Mesodermal cell (in vitro differentiated cells): ENCODE results near the gene PHACTR1.

Experiments
- H3K27ac ChIP-seq: 2 replicates; pipeline ENCODE4 v1.7.0; 2013; ENCODE audit warnings: mild to moderate bottlenecking, low read depth, low read length, moderate library complexity; ENCODE audit not compliant: severe bottlenecking
- H3K36me3 ChIP-seq: 2 replicates; pipeline ENCODE4 v1.7.1; 2013; ENCODE audit warnings: mild to moderate bottlenecking, low read length, moderate library complexity; ENCODE audit not compliant: control insufficient read depth, insufficient read depth
- H3K4me1 ChIP-seq: one replicate; pipeline ENCODE4 v1.7.1; 2013; ENCODE audit warnings: mild to moderate bottlenecking, low read length; ENCODE audit not compliant: insufficient read depth, control insufficient read depth, poor library complexity, severe bottlenecking
- H3K4me3 ChIP-seq: 2 replicates; pipeline ENCODE4 v1.7.0; 2013; ENCODE audit warnings: low read length, control low read depth, mild to moderate bottlenecking; ENCODE audit not compliant: insufficient read depth, poor library complexity, severe bottlenecking; ENCODE audit errors: extremely low read depth
- H3K9me3 ChIP-seq: 2 replicates; pipeline ENCODE4 v1.7.1; 2013; ENCODE audit warnings: mild to moderate bottlenecking, low read length, moderate library complexity; ENCODE audit not compliant: control insufficient read depth
- whole genome bisulfite sequencing, 2 experiments: methylation state at CpG; one replicate each; pipeline ENCODE4 v1.1.5; 2013; ENCODE audit warnings: missing lambda C conversion rate in 2 of 2; ENCODE audit not compliant: insufficient coverage in 2 of 2; 5-methylcytosine and 5-hydroxymethylcytosine counted together

Gene PHACTR1

GRCh38 chr6:12818324-12818723, 101.8 kb downstream of the PHACTR1 start:
- no CpG with 5 or more reads among the region's 1 CpG for WGBS, 2 experiments
- Histone ChIP-seq H3K36me3 (no peaks in the 10 kb centered on the region), H3K9me3 (no peaks in the 10 kb centered on the region), H3K4me3 (no peak overlapping the region), H3K27ac (no peak overlapping the region), H3K4me1 (peaks cover 9% of the 10 kb centered on the region)

- no peaks in the 10 kb centered on the region for H3K4me1 ChIP-seq
- H3K4me3 ChIP-seq: no peak overlapping the region
- no peaks in the 10 kb centered on the region for H3K9me3 ChIP-seq
- no peak overlapping the region for H3K27ac ChIP-seq
- 89% methylated on average over 7 of the region's 8 CpGs; no CpG with 5 or more reads in 1 of the 2 experiments for WGBS, 2 experiments
- H3K36me3 ChIP-seq: no peaks in the 10 kb centered on the region
Measured at GRCh38 chr6:12823847-12824246, 107.3 kb downstream of the PHACTR1 start.

GRCh38 chr6:12826584-12826983, 110.0 kb downstream of the PHACTR1 start:
- no peaks in the 10 kb centered on the region for H3K9me3 ChIP-seq
- H3K4me3 ChIP-seq: no peak overlapping the region
- no peaks in the 10 kb centered on the region for H3K36me3 ChIP-seq
- H3K4me1 ChIP-seq: no peaks in the 10 kb centered on the region
- 76 to 79% methylated on average over 2 of the region's 2 CpGs for WGBS, 2 experiments
- H3K27ac ChIP-seq: no peak overlapping the region

GRCh38 chr6:12827921-12828320, 111.4 kb downstream of the PHACTR1 start:
- Histone ChIP-seq H3K4me1 (no peaks in the 10 kb centered on the region), H3K4me3 (no peak overlapping the region), H3K27ac (no peak overlapping the region), H3K36me3 (no peaks in the 10 kb centered on the region), H3K9me3 (no peaks in the 10 kb centered on the region)
- WGBS, 2 experiments: no CpG with 5 or more reads among the region's 2 CpGs

- no peak overlapping the region for H3K27ac ChIP-seq
- no peak overlapping the region for H3K4me3 ChIP-seq
- 96 to 100% methylated on average over 3 to 4 of the region's 4 CpGs for WGBS, 2 experiments
- H3K36me3 ChIP-seq: no peaks in the 10 kb centered on the region
- H3K4me1 ChIP-seq: no peaks in the 10 kb centered on the region
- H3K9me3 ChIP-seq: peaks cover 11% of the 10 kb centered on the region
Measured at GRCh38 chr6:12832226-12832735, 115.7 kb downstream of the PHACTR1 start.

- Histone ChIP-seq H3K4me1 (no peaks in the 10 kb centered on the region), H3K36me3 (no peaks in the 10 kb centered on the region), H3K9me3 (peaks cover 19% of the 10 kb centered on the region), H3K4me3 (no peak overlapping the region), H3K27ac (no peak overlapping the region)
- WGBS, 2 experiments: 88 to 100% methylated on average over 1 of the region's 2 CpGs
Measured at GRCh38 chr6:12836009-12836408, 119.4 kb downstream of the PHACTR1 start.

- H3K4me1 ChIP-seq: no peaks in the 10 kb centered on the region
- H3K36me3 ChIP-seq: no peaks in the 10 kb centered on the region
- no peak overlapping the region for H3K4me3 ChIP-seq
- no peak overlapping the region for H3K27ac ChIP-seq
- H3K9me3 ChIP-seq: peaks cover 13% of the 10 kb centered on the region
- WGBS, 2 experiments: 100% methylated on average over 1 of the region's 1 CpG; no CpG with 5 or more reads in 1 of the 2 experiments
Measured at GRCh38 chr6:12841619-12842018, 125.1 kb downstream of the PHACTR1 start.

- no peak overlapping the region for H3K27ac ChIP-seq
- H3K36me3 ChIP-seq: no peaks in the 10 kb centered on the region
- H3K4me1 ChIP-seq: no peaks in the 10 kb centered on the region
Measured at GRCh38 chr6:12842114-12842513, 125.5 kb downstream of the PHACTR1 start.

GRCh38 chr6:12842658-12843057, 126.1 kb downstream of the PHACTR1 start:
- Histone ChIP-seq H3K4me3 (no peak overlapping the region), H3K36me3 (no peaks in the 10 kb centered on the region), H3K4me1 (no peaks in the 10 kb centered on the region), H3K9me3 (peaks cover 5% of the 10 kb centered on the region), H3K27ac (no peak overlapping the region)
- no CpG with 5 or more reads among the region's 2 CpGs for WGBS, 2 experiments

More at GRCh38 chr6:12842114-12842513, 125.5 kb downstream of the PHACTR1 start:
- H3K9me3 ChIP-seq: peaks cover 9% of the 10 kb centered on the region
- H3K4me3 ChIP-seq: no peak overlapping the region

GRCh38 chr6:12844284-12845223, 128.0 kb downstream of the PHACTR1 start:
- WGBS, 2 experiments: 84 to 94% methylated on average over 6 to 7 of the region's 11 CpGs
- H3K4me1 ChIP-seq: no peaks in the 10 kb centered on the region
- no peaks in the 10 kb centered on the region for H3K36me3 ChIP-seq
- no peak overlapping the region for H3K4me3 ChIP-seq
- no peak overlapping the region for H3K27ac ChIP-seq
- no peaks in the 10 kb centered on the region for H3K9me3 ChIP-seq
